Epithelial cell of esophagus (primary cell): ENCODE data around the gene ARID1B.
A peak's percentile ranks its signal among the peaks of the same experiment; 100 is the strongest.

Experiments
- DNase-seq: peaks from one replicate; pipeline ENCODE4 v3.0.0; 2010; ENCODE audit warnings: low read depth
- H3K4me3 ChIP-seq: 2 replicates; pipeline ENCODE4 v1.5.1; 2011; ENCODE audit warnings: mild to moderate bottlenecking, low read length, control low read depth
- TF ChIP-seq, protein P1 (sequence below): IDR thresholded peaks from 2 replicates; pipeline ENCODE4 v1.5.1; 2011; ENCODE audit warnings: low read depth, mild to moderate bottlenecking, low read length, control low read depth, inconsistent platforms; ENCODE audit not compliant: insufficient read depth; ENCODE audit errors: missing control alignments

Gene ARID1B

GRCh38 chr6:156839129-156839528 is 62.0 kb downstream of the ARID1B start:
- H3K4me3 ChIP-seq: no peak overlapping the region
- no peak for DNase-seq
- TF ChIP-seq, protein P1, sequence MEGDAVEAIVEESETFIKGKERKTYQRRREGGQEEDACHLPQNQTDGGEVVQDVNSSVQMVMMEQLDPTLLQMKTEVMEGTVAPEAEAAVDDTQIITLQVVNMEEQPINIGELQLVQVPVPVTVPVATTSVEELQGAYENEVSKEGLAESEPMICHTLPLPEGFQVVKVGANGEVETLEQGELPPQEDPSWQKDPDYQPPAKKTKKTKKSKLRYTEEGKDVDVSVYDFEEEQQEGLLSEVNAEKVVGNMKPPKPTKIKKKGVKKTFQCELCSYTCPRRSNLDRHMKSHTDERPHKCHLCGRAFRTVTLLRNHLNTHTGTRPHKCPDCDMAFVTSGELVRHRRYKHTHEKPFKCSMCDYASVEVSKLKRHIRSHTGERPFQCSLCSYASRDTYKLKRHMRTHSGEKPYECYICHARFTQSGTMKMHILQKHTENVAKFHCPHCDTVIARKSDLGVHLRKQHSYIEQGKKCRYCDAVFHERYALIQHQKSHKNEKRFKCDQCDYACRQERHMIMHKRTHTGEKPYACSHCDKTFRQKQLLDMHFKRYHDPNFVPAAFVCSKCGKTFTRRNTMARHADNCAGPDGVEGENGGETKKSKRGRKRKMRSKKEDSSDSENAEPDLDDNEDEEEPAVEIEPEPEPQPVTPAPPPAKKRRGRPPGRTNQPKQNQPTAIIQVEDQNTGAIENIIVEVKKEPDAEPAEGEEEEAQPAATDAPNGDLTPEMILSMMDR: no peak

- DNase-seq: no peak
- TF ChIP-seq, protein P1: no peak
- no peak overlapping the region for H3K4me3 ChIP-seq
Measured at GRCh38 chr6:156839591-156840001, 62.4 kb downstream of the ARID1B start.

DNA sequence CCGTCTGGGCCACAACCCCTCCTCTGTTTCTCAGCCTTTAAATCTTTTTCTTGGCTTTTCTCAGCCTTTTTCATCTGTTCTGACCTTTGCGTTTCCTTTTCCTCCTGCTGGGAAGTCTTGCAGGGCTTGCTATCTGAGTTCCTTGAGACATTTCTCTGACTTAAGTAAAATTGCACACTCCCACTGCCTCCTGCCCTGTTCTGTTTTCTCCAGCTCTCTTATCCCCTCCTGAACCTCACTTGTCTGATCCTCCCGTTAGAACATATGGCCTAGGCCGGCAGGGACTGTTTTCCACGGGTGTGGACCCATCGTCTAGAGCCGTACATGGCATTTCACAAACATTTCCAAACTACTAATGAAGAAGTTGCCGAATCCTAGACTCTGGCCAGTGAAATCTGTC is 63.0 kb downstream of the ARID1B start:
- no peak for DNase-seq
- TF ChIP-seq, protein P1: no peak
- no peak overlapping the region for H3K4me3 ChIP-seq

- no peak overlapping the region for H3K4me3 ChIP-seq
- no peak for DNase-seq
- TF ChIP-seq, protein P1: no peak
Measured at GRCh38 chr6:156840606-156841005, 63.4 kb downstream of the ARID1B start.

- no peak overlapping the region for H3K4me3 ChIP-seq
- peak; percentile 25 for DNase-seq
- TF ChIP-seq, protein P1: no peak
Measured at GRCh38 chr6:156841508-156841907, 64.3 kb downstream of the ARID1B start.

DNA sequence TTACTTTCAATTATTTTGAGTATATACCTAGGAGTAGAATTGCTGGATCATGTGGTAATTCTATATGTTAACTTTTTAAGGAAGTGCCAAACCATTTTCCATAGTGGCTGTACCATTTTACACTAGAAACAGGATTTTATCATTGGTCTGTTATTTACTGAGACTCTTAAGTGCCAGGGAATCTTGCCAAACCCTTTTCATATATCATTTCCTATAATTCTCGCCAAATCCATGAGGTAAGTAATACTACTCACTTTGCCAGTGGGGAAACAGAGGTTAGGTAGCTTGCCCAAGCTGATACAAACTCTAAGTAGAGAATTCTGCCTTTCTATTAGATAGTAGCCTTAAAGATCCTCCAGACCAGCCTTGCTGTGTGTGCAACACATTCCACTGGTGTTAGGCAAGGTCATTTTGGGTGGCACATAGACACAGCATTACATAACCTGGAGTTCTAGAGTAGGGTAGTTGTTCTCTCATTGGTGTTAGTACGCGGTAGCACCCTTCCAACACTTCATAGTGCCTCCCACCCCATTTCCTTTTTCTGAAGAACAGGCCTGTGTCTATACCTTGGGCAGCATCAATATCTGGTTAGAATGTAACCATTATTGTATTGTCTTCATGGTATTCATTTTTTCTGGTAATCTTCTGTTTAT is 65.5 kb downstream of the ARID1B start:
- TF ChIP-seq, protein P1: no peak
- no peak for DNase-seq
- no peak overlapping the region for H3K4me3 ChIP-seq

DNA sequence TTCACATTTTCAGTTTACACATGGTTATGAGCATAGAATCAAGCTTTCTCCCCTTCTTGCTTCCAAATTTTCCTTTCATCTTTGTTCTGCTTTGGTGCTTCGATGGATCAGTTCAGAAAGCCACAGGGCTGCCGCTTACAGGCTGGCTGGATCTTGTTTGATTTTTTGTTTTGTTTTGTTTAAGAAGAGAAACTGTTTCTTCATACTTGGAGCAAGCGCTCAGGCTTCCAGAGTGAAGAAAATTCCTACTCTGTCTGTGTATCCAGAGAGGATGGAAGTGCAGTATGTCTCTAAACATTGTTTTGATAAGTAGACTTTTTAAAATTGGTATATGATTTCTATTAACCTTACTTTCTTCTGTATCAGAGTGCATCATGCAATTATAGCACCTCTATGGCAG is 66.9 kb downstream of the ARID1B start:
- TF ChIP-seq, protein P1: no peak
- no peak overlapping the region for H3K4me3 ChIP-seq
- DNase-seq: no peak
